Left lung (tissue), 10 donors: ENCODE measurements around the gene POLR2B. TPM values are rescaled to one million over a fixed set of nuclear protein-coding genes. Genes with fewer than 3 reads are reported as not detected.

Experiments used
- ATAC-seq: fragments of 200-7000 bp; cut with Tn5 transposase; one replicate; pipeline ENCODE4 v1.9.1; 2020; ENCODE audit warnings: moderate library complexity
- DNase-seq, 4 donors: peaks; one replicate each; pipeline ENCODE4 v3.0.0-alpha.2; 2013 to 2020
- H3K27ac ChIP-seq, 2 donors: fragments of 200-600 bp; sonication (generic) in 1 of 2; one replicate each; pipeline versions ENCODE4 v1.5.0 to v1.8.0; 2020 to 2021
- H3K27me3 ChIP-seq, 2 donors: fragments of 200-600 bp; sonication (generic) in 1 of 2; one replicate each; pipeline versions ENCODE4 v1.5.0 to v1.8.0; 2020 to 2021
- H3K36me3 ChIP-seq, 2 donors: fragments of 200-600 bp; sonication (generic) in 1 of 2; one replicate each; pipeline versions ENCODE4 v1.5.0 to v1.8.0; 2020 to 2021
- H3K4me1 ChIP-seq, 2 donors: fragments of 200-600 bp; one replicate each; pipeline ENCODE4 v1.8.0; 2021
- H3K4me3 ChIP-seq, 2 donors: fragments of 200-600 bp; sonication (generic) in 1 of 2; one replicate each; pipeline versions ENCODE4 v1.5.0 to v1.8.0; 2020 to 2021; ENCODE audit warnings: mild to moderate bottlenecking in 1 of 2
- H3K9me3 ChIP-seq, 2 donors: fragments of 200-600 bp; sonication (generic) in 1 of 2; one replicate each; pipeline versions ENCODE4 v1.5.0 to v1.8.0; 2020 to 2021
- intact Hi-C, 2 donors: fragments of 100-400 bp; cut with DNase I; formaldehyde crosslinking; loops; one replicate each; pipeline versions ENCODE4 v1.11.2 to v1.14.2; 2022
- polyA plus RNA-seq, 6 donors: library from polyadenylated mRNA; unstranded; fragments of 120-200 nt; gene quantifications; one replicate each; pipeline ENCODE4 v1.2.1, GENCODE V29; 2013; ENCODE audit not compliant: insufficient read length in 6 of 6
- total RNA-seq, 2 donors: library from RNA; stranded (reverse); fragmentation: NEBNext Ultra II Directional; extraction: Animal tissue kit (Norgen Biotek cat#: 25700); gene quantifications; one replicate each; pipeline ENCODE4 v1.2.1, GENCODE V29; 2021
- TF ChIP-seq, protein P1 (sequence below), 2 donors: fragments of 200-600 bp; sonication (generic) in 1 of 2; IDR thresholded peaks; one replicate each; pipeline versions ENCODE4 v1.5.0 to v1.8.0; 2021; ENCODE audit warnings: antibody characterized with exemption in 2 of 2
- donor health status: DM: no; HTN: yes; CAD: no.
- donor health status: DM: no; HTN: no; CAD: no.

Gene POLR2B
- total and polyA plus RNA-seq, 8 donors, result 62.1 to 126 (median 112) TPM

GRCh38 chr4:57020467-57021101, 41.9 kb downstream of the POLR2B start:
- ATAC-seq (peak; percentile 43), DNase-seq (no peak)
- no peaks in the 10 kb centered on the region for H3K9me3 ChIP-seq
- intact Hi-C loops, result no loop called here
- peaks cover 3 to 99% of the 10 kb centered on the region in 2 donors for H3K36me3 ChIP-seq
- TF ChIP-seq, protein P1, sequence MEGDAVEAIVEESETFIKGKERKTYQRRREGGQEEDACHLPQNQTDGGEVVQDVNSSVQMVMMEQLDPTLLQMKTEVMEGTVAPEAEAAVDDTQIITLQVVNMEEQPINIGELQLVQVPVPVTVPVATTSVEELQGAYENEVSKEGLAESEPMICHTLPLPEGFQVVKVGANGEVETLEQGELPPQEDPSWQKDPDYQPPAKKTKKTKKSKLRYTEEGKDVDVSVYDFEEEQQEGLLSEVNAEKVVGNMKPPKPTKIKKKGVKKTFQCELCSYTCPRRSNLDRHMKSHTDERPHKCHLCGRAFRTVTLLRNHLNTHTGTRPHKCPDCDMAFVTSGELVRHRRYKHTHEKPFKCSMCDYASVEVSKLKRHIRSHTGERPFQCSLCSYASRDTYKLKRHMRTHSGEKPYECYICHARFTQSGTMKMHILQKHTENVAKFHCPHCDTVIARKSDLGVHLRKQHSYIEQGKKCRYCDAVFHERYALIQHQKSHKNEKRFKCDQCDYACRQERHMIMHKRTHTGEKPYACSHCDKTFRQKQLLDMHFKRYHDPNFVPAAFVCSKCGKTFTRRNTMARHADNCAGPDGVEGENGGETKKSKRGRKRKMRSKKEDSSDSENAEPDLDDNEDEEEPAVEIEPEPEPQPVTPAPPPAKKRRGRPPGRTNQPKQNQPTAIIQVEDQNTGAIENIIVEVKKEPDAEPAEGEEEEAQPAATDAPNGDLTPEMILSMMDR (IDR thresholded peaks at IDR 0.05), result no peak
- H3K4me3 ChIP-seq, result no peak overlapping the region
- H3K4me1 ChIP-seq, result peaks cover 0 to 9% of the 10 kb centered on the region in 2 donors
- peak overlapping the region in 1 of 2 donors; percentile 31 for H3K27ac ChIP-seq
- H3K27me3 ChIP-seq, result no peaks in the 10 kb centered on the region

DNA sequence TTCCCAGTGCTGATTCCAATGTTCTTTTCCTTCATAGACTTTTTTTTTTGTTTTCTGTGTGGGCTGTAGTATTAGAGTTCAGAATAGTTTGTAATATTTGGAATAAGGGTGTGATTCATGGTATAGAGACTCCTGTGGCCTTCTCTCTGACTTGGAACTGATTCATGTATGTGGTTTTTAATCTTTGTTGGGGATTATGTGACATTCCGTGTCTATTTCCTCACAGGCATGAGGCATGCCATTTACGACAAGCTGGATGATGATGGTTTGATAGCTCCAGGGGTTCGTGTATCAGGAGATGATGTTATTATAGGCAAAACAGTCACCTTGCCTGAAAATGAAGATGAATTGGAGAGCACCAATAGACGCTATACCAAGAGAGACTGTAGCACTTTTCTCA, 44.4 kb downstream of the POLR2B start:
- TF ChIP-seq, protein P1 (IDR thresholded peaks at IDR 0.05), result no peak
- intact Hi-C loops, result no loop called here
- H3K4me3 ChIP-seq, result no peak overlapping the region
- H3K9me3 ChIP-seq, result no peaks in the 10 kb centered on the region
- ATAC-seq (no peak), DNase-seq (no peak)
- H3K27ac ChIP-seq, result no peak overlapping the region
- no peaks in the 10 kb centered on the region for H3K27me3 ChIP-seq
- peaks cover 0 to 99% of the 10 kb centered on the region in 2 donors for H3K36me3 ChIP-seq
- peaks cover 0 to 9% of the 10 kb centered on the region in 2 donors for H3K4me1 ChIP-seq

DNA sequence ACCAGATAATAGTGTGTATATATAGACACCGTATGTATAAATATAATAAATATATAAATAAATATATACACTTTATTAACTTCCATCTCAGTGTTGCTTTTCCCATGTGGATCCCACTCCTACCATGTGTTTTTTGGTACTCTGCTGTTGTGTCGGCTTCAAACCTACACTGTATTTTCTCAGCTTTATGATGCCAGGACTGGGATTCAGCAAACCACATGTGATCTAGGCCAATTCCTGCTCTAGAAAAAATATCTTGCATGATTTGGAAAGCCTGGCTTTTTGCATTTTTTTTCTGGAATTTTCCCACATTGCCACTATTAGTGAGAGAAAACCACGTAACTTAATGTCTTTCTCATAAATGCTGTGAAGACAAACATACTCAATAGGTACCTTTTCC, 55.8 kb downstream of the POLR2B start:
- Histone ChIP-seq H3K9me3 (no peaks in the 10 kb centered on the region), H3K36me3 (peaks cover 0 to 43% of the 10 kb centered on the region in 2 donors), H3K4me3 (no peak overlapping the region), H3K27me3 (no peaks in the 10 kb centered on the region), H3K4me1 (no peaks in the 10 kb centered on the region), H3K27ac (no peak overlapping the region)
- DNase-seq (no peak), ATAC-seq (no peak)
- intact Hi-C loops, result no loop called here
- TF ChIP-seq, protein P1 (IDR thresholded peaks at IDR 0.05), result no peak

DNA sequence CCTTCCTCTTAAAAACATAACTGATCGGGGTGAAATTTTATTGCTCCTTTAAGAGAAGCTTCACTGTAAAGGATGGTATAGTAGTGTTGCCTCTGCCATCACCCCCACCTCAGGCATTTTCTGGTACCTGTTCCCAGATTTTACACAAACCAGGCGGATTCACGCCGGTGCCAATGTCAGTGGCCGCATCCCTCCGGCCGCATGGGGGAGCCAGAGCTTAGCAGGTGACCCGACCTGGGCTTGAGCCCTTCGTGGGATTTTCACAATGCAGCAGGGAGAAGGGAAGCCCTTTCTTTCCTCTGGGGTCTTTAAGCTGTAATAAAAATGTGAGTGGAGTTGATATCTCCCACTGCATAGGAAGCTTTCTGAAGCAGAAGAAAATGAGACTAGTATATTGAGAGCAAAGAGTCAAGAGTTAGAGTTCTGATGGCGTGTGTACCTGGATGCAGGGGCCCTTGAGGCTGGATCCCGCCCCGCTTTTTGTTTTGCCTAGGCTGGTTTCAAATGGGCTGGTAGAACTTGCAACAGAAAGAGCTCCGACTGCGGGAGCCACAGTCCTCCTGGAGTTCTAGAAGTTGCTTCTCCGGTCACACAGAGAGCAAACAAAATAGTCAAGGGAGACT, 59.4 kb downstream of the POLR2B start:
- no peak overlapping the region for H3K27ac ChIP-seq
- no peaks in the 10 kb centered on the region for H3K9me3 ChIP-seq
- peaks cover 0 to 8% of the 10 kb centered on the region in 2 donors for H3K36me3 ChIP-seq
- H3K4me1 ChIP-seq, result no peaks in the 10 kb centered on the region
- no peak overlapping the region for H3K4me3 ChIP-seq
- ATAC-seq (peak; percentile 87), DNase-seq (peak in 2 of 4 donors; percentile 71 to 87)
- intact Hi-C loops, result no loop called here
- H3K27me3 ChIP-seq, result no peaks in the 10 kb centered on the region
- TF ChIP-seq, protein P1 (IDR thresholded peaks at IDR 0.05), result peak; percentile 65 to 72

GRCh38 chr4:57039345-57039744, 60.6 kb downstream of the POLR2B start:
- no peak overlapping the region for H3K27ac ChIP-seq
- peaks cover 0 to 4% of the 10 kb centered on the region in 2 donors for H3K36me3 ChIP-seq
- DNase-seq (no peak), ATAC-seq (no peak)
- no peaks in the 10 kb centered on the region for H3K9me3 ChIP-seq
- TF ChIP-seq, protein P1 (IDR thresholded peaks at IDR 0.05), result no peak
- H3K4me3 ChIP-seq, result no peak overlapping the region
- H3K27me3 ChIP-seq, result no peaks in the 10 kb centered on the region
- H3K4me1 ChIP-seq, result peaks cover 0 to 7% of the 10 kb centered on the region in 2 donors
- intact Hi-C loops, result no loop called here
